ENCODE measurements around the gene FOXP1.

The FOXP1 gene

DNA sequence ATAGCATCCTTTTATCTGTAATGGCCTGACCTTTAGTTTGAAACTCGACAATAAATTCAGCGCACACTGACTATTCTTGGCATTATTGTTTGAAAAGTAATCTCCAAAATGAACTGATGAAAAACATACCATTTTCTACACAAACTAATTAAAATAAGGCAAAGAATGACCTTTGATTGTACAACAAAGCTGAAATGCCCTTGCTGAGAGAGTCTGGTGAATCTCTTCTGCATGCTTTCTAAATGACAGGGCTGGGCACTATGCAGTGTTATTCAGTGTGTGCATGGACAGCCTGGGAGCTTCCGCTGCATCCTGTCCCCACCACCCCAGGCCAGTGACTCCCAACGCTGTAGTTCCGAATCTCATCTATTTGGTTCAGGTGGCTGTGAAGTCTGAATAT lies 530.8 kb downstream of the FOXP1 start:
- in situ Hi-C loops (cut with MboI; ENCODE audit: low sequenced_read_pairs) = no loop called here

DNA sequence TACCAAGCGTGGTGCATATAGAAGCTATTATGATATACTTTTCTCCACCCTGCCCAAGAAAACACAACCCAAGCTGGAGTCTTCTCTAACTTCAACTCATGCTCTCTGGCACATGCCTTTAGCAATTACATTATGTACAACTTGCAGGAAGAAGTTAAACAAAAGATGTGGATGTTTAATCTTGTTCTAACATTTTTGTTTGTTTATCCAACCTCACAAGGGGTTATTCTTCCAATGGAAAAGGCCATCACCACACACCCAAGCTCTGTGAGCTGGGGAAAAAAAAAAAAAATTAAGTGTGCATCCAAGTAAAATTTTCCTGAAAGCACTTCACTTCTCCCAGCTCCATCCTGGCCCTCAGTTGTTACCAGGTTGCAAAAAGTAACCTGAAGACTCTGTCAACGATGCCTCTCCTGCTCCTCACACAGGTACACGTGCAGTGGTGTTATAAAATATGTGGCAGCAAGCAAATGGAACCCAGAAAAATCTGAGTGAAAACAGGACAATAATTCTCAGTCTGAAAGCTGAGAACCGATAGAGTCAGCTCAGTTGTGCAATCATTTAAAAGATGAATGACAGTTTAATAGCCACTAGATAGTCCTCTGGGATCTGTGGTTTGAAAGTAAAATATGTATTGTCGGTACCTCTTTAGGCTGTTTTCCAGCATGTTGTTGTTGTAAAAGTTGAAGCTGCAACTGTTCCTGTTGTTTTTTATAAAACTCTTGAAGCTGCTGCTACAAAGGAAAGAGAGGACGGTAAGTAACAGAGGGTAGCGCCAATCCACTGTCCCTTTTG lies 531.4 kb downstream of the FOXP1 start:
- in situ Hi-C loops (cut with MboI; ENCODE audit: low sequenced_read_pairs) = no loop called here

DNA sequence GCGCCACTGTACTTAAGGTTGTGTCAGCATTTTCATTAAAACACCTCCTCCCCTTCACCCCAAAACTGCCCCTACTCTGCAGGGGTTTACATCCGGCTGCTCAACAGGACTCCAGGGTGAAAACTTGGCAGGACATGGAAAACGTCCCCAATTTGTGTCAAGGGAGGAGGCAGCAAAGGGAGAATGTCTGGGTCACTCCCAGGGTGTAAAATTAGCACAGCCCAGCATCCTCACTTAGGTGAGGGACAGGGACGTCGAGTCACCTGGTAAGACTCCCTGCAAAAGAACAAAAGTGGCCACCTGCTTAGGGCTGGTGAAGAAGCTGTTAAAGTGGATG lies 532.3 kb downstream of the FOXP1 start:
- in situ Hi-C loops (cut with MboI; ENCODE audit: low sequenced_read_pairs) = no loop called here

DNA sequence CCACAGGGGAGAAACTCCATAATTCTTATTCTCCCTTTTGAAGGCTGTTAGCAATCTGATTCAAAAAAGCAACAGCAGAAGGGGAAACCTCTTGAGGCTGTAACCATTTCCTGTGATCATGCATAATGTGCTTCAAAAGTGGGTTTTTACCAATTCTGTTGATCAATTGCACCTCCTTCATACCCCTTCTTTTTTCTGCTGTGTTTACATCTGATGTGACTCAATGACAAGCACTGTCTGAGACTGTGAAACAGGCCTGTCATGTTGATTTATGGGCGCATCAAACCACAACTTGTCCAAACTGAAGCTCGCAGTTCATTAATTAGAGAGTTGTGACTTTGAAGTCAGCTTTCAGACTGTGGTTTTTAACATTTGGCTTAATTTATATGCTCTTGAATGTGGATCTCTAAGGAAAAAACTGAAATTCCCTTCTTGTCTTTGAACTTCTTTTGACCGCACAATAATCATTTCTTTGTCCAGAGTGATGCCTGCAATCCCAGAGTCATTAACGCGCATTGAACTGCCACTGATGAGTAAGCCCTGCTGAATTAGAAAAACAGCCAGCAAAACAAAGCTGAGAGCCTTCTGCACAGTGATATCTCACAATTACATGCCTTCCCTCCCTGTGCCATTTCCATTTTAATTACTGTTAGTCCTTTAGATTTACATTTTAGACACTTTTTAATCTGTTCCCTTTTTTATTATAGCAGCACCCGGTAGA lies 532.8 kb downstream of the FOXP1 start:
- in situ Hi-C loops (cut with MboI; ENCODE audit: low sequenced_read_pairs) = no loop called here

DNA sequence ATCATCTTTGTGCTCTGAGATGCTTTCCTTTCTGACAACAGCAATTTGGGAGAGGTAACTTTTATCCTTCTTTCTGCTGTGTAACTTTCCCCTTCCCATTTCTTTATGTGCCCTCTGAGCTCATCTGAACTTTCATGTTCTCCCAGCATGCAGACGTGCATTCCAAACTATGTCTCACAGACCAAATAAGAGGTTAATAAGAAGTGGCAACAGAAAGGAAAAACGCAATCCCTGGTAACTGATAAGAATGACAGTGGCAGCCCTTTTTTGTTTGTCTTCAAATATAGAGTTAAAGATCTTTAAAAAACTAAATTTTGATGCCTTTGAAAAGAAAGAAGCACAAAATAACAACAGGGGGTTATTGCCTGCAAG lies 533.4 kb downstream of the FOXP1 start:
- in situ Hi-C loops (cut with MboI; ENCODE audit: low sequenced_read_pairs) = no loop called here

DNA sequence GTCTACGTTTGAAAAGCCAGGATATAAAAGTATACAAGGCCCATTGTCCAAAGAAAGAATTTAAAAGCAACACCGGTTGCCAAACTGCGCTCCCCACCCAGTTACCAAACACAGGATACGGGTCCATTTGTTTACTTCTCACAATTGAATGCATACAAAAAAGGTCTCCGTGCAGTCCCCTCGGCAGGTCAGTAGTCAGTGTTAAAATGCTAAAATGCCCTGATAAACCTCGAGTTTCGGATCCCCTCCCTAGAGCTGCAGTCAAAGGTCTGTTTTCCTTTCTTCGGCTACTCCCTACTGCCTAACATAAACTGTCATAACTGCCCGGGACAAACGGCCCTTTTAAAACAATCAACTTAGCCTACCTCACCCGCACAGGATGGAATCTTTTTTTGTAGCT lies 534.6 kb downstream of the FOXP1 start:
- in situ Hi-C loops (cut with MboI; ENCODE audit: low sequenced_read_pairs) = no loop called here

DNA sequence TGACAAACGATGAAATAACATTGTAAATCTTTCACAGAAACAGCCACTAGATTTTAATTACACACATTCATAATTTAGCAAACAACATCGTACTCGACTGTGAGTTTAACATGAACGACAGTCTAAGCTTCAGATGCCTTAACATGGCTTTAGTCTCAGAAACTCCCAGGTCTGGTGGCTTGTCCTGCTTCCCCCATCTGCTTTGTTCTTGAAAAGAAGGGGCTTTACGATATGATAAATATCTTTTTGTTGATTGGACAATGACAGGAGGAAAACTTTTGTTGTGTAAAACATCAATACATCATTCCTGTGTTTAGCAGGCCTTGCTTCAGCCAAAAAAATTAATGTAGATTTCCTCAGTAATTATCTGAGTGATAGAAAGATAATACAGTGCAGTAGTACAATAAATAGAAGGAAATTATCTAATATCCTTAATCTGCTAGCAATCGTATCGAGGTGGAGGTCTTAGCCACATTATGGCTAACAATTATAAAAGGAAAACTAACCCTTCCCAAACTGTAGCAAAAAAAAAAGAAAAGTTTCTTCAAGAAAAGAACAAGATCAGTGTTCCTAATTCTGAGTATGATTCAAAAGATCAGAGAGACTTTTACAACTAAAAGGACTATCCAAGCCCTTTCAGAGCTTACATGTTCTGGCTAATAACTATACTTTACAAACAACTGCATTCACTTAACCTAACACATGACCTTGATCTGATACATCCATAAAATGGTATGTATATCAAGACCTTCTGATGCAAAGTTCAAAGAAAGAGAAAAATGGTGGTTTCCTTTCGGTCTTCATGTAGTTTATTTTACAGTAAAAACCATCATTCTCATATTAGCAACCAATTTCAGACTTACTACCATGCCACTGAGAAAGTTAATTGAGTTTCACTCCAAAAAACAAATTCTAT lies 535.7 kb downstream of the FOXP1 start:
- in situ Hi-C loops (cut with MboI; ENCODE audit: low sequenced_read_pairs) = no loop called here

DNA sequence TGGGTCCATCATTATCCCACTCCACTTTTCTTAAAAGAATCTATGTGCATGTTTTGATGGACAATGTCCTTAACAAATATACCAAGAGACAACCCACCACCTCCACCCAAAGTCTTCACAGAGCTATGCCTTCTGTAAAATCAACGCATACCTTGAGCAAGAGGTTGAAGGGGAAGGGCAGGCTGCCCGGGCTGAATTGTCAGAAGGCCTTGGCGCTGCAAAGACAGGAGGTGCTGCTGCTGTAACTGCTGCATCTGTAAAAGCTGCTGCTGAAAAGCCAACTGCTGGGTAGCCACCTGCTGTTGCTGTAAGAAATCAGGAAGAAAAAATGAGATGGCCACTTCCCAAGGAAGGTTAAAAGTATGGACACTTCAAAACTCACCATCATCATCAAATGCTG lies 536.7 kb downstream of the FOXP1 start:
- in situ Hi-C loops (cut with MboI; ENCODE audit: low sequenced_read_pairs) = no loop called here

DNA sequence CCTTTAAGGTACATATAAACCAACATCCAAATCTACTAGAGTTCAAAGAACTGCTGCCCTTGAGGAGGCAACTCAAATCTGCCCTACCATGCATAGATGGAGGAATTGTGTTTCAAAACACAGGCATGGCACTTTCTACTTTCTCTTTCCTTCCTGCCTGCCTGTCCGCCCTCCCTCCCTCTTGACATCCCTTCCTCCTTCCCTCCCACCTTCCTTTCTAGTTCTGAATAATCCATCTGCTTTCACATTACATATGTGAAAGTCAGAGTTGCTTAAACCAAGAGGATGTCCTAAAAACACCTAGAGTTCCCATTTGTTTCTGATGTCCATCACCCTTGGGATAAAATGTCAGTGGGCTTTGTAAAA lies 537.6 kb downstream of the FOXP1 start:
- in situ Hi-C loops (cut with MboI; ENCODE audit: low sequenced_read_pairs) = no loop called here

DNA sequence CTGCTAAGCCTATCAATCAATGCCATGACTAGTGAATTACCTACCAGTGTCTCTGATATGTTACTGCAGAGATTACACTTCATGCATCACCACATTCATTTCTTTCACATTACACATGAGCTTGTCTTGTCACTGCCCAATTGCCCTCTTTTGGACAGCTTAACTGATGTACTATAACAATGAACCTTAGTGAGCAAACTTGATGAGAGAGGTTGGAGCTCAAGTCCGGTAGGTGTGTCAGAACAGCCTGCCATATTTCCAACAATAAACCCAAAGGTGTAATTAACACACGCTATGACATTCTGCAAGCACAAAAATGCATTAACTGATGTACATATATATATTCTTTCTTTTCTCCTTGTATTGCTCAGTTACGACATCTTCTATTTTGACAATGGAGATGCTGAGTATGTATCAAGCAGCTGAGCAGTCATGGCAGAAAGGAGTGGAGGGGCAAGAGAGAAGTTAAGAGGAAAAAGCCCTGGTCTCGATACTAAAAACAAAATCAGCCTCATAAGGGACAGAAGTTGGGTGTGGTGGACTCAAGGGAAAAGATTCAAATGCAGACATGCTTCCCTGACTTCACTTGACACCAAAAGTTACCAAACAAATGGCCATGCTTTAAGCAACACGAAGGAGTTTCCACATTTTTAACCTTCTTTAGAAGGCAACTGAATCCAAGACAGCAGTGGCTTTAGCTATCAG lies 538.2 kb downstream of the FOXP1 start:
- in situ Hi-C loops (cut with MboI; ENCODE audit: low sequenced_read_pairs) = no loop called here

DNA sequence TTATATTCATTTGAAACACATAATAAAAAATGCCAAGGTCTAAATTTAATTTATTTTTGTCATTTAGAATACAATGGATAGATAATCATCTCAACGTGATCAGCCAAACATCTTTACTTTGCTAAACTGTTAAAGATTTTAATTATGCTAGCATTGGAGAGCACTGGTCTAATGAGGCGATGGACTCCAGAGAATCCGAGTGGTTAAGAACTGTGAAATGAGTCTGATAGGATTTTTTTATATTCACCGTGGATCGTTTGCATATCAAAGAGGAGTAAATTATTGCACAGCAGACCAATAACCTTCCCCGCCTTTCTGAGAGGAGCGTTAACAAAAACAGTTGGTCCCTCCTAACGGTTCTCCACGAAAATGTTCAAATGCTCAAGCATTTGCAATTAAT lies 540.8 kb downstream of the FOXP1 start:
- in situ Hi-C loops (cut with MboI; ENCODE audit: low sequenced_read_pairs) = no loop called here

DNA sequence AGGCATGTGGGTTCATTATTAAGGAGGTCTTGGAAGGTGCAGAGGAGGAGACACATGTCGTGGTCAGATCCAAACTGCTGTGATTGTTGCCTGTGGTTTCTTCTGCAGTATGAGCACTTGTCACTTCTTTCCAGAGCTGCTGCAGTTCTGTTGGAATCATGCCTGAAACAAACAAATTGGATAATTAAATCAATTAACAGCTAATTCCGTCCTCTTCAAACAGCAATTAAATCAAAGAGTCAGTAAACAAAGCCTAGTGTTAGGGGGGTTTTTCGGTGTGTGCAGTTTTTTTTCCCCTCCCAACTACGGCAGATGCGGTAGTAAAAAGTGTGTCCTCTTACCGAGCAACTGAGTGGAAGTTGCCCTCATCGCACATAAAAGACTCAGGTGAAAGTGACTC lies 542.2 kb downstream of the FOXP1 start:
- in situ Hi-C loops (cut with MboI; ENCODE audit: low sequenced_read_pairs) = no loop called here

DNA sequence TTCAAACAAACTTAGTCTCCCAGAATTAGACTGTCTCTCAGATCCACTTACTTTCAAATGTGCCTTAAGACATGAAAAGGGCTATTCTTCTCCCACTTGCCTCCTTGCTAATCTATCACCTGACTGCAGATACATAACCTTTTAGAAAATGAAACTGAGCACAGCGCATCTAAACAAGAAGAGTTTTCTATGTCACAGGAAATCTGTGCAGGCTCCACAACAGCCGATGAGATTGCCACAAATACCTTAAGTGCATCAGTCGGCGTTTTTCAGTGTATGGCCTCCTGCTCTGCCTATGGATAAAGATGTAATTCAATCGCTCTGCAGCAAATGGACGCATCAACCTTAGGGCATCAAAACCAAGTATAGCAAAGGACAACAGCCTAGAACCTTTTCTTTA lies 544.2 kb downstream of the FOXP1 start:
- in situ Hi-C loops (cut with MboI; ENCODE audit: low sequenced_read_pairs) = no loop called here

DNA sequence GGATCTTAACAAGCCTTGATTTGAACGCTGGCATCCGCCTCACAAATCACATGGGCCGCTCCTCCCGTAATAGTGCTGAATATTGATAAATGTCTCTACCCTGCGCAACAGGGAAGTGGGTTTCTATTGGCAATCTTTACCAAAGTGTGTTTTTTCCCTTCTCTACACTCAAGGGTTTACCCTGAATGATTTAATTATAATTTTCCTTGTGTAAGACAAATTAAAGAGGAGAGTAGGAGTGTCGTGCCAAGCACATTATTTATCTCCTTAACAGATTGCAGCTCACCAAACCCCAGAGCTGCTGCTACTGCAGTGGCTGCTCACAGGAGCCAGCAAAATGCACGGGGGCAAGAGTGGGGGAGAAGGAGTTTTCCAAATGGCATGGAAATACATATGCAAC lies 545.8 kb downstream of the FOXP1 start:
- in situ Hi-C loops (cut with MboI; ENCODE audit: low sequenced_read_pairs) = no loop called here

DNA sequence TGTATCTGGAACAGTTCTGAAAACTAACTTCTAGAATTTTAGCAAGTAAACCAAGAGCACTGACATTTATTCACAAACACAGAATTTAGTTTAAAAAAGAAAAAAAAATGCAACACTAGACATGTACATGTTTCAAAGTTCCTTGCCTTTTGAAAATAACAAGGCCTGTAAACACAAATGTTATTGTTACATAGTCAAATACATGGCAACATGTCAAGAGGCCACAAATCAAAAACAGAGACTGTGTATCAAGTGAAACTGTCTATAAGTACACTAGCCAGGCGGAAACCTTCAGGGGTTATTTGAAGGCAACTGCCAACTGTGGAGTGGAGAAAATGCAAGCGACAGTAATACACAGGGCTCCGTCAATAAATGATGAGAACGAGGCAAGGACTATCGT lies 547.6 kb downstream of the FOXP1 start:
- in situ Hi-C loops (cut with MboI; ENCODE audit: low sequenced_read_pairs) = no loop called here

DNA sequence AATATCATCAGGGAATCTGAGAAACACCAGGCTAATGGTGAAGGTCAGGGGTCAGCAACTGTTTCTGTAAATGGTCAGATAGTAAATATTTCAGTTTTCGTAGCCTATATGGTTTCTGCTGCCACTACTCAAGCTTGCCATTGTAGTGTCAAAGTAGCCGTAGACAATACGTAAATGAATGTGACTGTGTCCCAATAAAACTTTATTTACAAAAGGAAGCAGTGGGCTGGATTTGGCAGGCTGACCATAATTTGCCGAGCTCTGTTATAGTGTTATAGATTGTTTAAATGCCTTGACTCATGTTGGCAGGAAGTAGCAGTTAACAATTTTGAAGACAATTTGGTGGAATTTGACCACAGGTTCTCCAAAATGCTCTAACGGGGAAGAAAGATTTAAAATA lies 548.2 kb downstream of the FOXP1 start:
- in situ Hi-C loops (cut with MboI; ENCODE audit: low sequenced_read_pairs) = no loop called here

DNA sequence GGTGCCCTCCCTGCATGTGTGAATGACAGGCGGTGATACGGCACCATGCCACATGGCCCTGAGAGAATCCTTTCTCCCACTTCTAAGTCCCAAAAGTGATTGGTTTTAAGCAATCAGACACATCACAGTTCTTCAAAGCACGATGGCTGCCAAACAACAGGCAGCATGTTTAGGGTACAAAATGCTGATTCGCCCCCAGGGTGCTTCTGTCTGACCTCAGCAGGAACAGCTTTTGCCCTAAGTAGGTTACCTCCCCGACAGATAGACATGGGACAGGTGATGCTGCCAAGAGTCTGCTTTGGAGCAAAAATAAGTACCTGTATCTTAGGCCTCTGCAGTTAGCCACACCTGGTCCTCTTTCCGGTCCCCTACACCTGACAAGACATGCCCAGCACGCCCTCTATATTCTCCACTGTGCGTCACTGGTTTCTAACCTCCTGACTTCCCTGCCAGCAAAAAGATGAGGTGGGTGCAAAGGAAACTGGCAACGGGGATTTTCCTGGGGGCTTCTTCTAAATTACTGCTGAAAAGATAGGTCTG lies 549.8 kb downstream of the FOXP1 start:
- in situ Hi-C loops (cut with MboI; ENCODE audit: low sequenced_read_pairs) = no loop called here

DNA sequence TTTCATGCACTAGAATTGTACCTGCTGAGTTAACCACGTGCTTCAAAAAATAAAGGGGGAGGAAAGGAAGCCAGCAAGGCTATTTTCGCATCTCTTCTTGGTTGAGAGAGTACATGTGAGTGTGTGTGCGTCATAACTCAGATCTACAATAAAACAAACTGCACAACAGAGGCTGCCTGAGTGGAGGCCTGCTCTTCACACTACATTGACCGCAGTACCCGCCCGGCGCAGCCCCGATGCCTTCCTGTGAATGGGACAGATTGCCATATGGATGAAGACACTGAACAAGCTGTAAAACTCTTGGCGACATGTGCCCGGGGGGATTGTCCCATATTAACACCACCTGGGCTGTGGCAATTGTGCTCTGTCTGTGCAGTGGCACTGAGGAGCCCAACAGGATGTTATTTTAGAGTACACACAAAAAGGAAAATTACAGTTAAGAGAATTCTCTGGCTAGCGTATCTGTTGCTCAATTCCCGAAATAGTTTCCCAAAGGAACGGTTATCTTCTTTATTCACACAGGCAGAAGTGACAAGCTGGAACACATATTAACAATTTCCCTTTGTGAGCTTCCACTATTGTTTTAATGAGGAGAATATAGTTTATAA lies 551.5 kb downstream of the FOXP1 start:
- in situ Hi-C loops (cut with MboI; ENCODE audit: low sequenced_read_pairs) = no loop called here

DNA sequence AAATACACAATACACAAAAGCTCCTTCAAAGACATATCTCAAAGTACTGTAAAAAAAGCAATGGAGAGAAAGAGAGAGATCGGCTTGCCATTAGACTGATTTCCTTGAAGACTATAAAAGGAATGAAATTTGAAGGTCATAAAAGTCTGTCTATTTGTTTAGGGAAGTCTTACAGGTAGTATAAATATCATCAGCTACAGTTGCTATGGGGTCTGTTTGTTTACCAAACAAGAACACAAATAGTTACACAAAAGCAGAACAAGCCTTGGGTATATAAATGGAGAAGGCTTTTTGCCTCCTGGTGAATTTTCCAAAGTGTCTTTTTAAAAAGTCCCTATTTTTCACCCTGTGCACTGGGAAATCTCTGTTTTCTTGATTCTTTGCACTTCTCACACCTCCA lies 552.3 kb downstream of the FOXP1 start:
- in situ Hi-C loops (cut with MboI; ENCODE audit: low sequenced_read_pairs) = no loop called here

DNA sequence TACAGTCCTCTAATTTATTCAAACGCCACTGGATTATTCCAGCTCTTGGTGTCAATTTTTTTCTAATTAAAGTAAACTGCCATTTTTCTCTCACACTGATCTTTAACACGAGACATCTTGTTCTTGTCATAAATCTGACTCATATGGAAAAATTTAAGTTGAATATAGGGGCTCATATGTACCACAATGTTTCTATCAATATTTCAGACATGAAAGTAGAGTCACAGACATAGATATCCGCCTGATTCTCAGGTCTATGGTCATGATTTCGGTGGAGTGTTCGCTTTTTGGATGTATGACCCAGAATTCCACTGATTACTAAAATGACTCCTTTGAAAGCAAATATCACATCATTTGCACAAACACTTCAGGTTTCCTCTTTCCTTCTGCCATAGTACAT lies 552.8 kb downstream of the FOXP1 start:
- in situ Hi-C loops (cut with MboI; ENCODE audit: low sequenced_read_pairs) = no loop called here

DNA sequence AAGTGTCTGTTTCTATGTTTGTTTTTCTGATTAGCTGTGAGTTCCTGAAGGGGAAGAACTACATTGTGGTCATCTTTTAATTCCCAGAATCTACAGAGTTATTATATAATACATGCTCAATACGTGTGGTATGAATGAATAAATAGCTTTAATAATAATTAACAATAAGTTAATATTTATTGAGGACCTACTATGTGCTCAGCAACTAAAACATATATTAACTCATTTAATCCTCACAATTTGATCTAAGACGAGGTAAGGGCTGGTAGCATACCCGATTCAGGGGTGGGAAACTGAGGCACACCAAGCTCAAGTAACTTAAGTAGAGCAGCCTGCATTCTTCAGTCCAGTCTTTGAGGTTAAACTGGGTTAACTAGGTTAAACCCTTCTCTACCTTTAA lies 553.8 kb downstream of the FOXP1 start:
- in situ Hi-C loops (cut with MboI; ENCODE audit: low sequenced_read_pairs) = no loop called here
